ENCODE data around the gene GMEB1.
"Not testable (repeated sequence)": the region's sequence is repeated elsewhere in the genome, so short reads cannot be mapped to it uniquely, and the experiment has no call there.

- TF ChIP-seq YY1 (IDR thresholded peaks at IDR 0.05; ENCODE audit: insufficient read depth, insufficient read length); SUZ12 (IDR thresholded peaks at IDR 0.05; ENCODE audit: extremely low read depth, insufficient read depth, insufficient read length): not testable (repeated sequence)
Measured at GRCh38 chr1:28653063-28653462, 15.5 kb upstream of the GMEB1 start.

Data from NT2/D1 (cell line).